Stimulated activated naive CD8-positive, alpha-beta T cell treated with anti-CD3 and anti-CD28 coated beads, Interleukin-15, amount 100 ng/mL, for 72 hours (primary cell): ENCODE data around the gene THAP4.

Experiments used
- ATAC-seq: fragments of 150-1000 bp; cut with Tn5 transposase; 2 replicates; pipeline ENCODE4 v1.10.0; 2021; ENCODE audit warnings: mild to moderate bottlenecking, moderate library complexity
- DNase-seq, 2 donors: peaks; one replicate each; pipeline ENCODE4 v3.0.0; 2021 to 2022
- H3K27ac Mint-ChIP-seq, 2 donors: one replicate each; pipeline ENCODE4 v1.8.0; 2022; ENCODE audit warnings: mild to moderate bottlenecking in 2 of 2, mixed read lengths in 2 of 2, moderate library complexity in 2 of 2
- H3K27me3 Mint-ChIP-seq: one replicate; pipeline ENCODE4 v1.8.0; 2022; ENCODE audit warnings: mixed read lengths
- H3K4me1 Mint-ChIP-seq: one replicate; pipeline ENCODE4 v1.8.0; 2022; ENCODE audit warnings: mild to moderate bottlenecking, mixed read lengths
- H3K4me3 Mint-ChIP-seq, 2 donors: one replicate each; pipeline ENCODE4 v1.8.0; 2022; ENCODE audit warnings: mild to moderate bottlenecking in 2 of 2, mixed read lengths in 2 of 2, moderate library complexity in 1 of 2
- H3K9me3 Mint-ChIP-seq, 2 donors: one replicate each; pipeline ENCODE4 v1.8.0; 2022; ENCODE audit warnings: mixed read lengths in 2 of 2

THAP4 gene

GRCh38 chr2:241652722-241653121, 15.8 kb upstream of the THAP4 start:
- Mint-ChIP-seq H3K27me3 (no peaks in the 10 kb centered on the region), H3K4me3 (no peak overlapping the region), H3K4me1 (peaks cover 13% of the 10 kb centered on the region), H3K9me3 (no peaks in the 10 kb centered on the region), H3K27ac (no peak overlapping the region)
- ATAC-seq = no peak
- no peak for DNase-seq

- Mint-ChIP-seq H3K27me3 (no peaks in the 10 kb centered on the region), H3K9me3 (no peaks in the 10 kb centered on the region), H3K4me3 (no peak overlapping the region), H3K27ac (no peak overlapping the region), H3K4me1 (peaks cover 13% of the 10 kb centered on the region)
- ATAC-seq (no peak), DNase-seq (no peak)
Measured at GRCh38 chr2:241652142-241652541, 15.2 kb upstream of the THAP4 start.

GRCh38 chr2:241649927-241650326, 13.0 kb upstream of the THAP4 start:
- Mint-ChIP-seq H3K9me3 (no peaks in the 10 kb centered on the region), H3K4me3 (no peak overlapping the region), H3K27ac (peak overlapping the region in 1 of 2 donors; percentile 72), H3K27me3 (no peaks in the 10 kb centered on the region), H3K4me1 (peaks cover 25% of the 10 kb centered on the region)
- no peak for DNase-seq
- no peak for ATAC-seq

GRCh38 chr2:241649404-241649803, 12.4 kb upstream of the THAP4 start:
- H3K27ac Mint-ChIP-seq = peak overlapping the region in 1 of 2 donors; percentile 72
- no peaks in the 10 kb centered on the region for H3K27me3 Mint-ChIP-seq
- no peaks in the 10 kb centered on the region for H3K9me3 Mint-ChIP-seq
- ATAC-seq = no peak
- DNase-seq = no peak
- H3K4me1 Mint-ChIP-seq = peaks cover 27% of the 10 kb centered on the region
- H3K4me3 Mint-ChIP-seq = no peak overlapping the region

- Mint-ChIP-seq H3K9me3 (no peaks in the 10 kb centered on the region), H3K27me3 (no peaks in the 10 kb centered on the region), H3K27ac (peak overlapping the region; percentile 19 to 33), H3K4me1 (peaks cover 33% of the 10 kb centered on the region), H3K4me3 (no peak overlapping the region)
- ATAC-seq (no peak), DNase-seq (no peak)
Measured at GRCh38 chr2:241648453-241648852, 11.5 kb upstream of the THAP4 start.

- no peak overlapping the region for H3K4me3 Mint-ChIP-seq
- peaks cover 49% of the 10 kb centered on the region for H3K4me1 Mint-ChIP-seq
- H3K27ac Mint-ChIP-seq = peak overlapping the region; percentile 39 to 83
- ATAC-seq (no peak), DNase-seq (no peak)
- H3K27me3 Mint-ChIP-seq = no peaks in the 10 kb centered on the region
- no peaks in the 10 kb centered on the region for H3K9me3 Mint-ChIP-seq
Measured at GRCh38 chr2:241645915-241646645, 9.1 kb upstream of the THAP4 start.

GRCh38 chr2:241645056-241645914, 8.3 kb upstream of the THAP4 start:
- Mint-ChIP-seq H3K4me3 (no peak overlapping the region), H3K27ac (peak overlapping the region in 1 of 2 donors; percentile 57), H3K27me3 (no peaks in the 10 kb centered on the region), H3K4me1 (peaks cover 57% of the 10 kb centered on the region), H3K9me3 (no peaks in the 10 kb centered on the region)
- no peak for DNase-seq
- ATAC-seq = no peak

- DNase-seq = no peak
- Mint-ChIP-seq H3K4me1 (peaks cover 67% of the 10 kb centered on the region), H3K27ac (no peak overlapping the region), H3K27me3 (no peaks in the 10 kb centered on the region), H3K4me3 (no peak overlapping the region), H3K9me3 (peaks cover 0 to 12% of the 10 kb centered on the region in 2 donors)
- ATAC-seq = no peak
Measured at GRCh38 chr2:241641631-241642030, 4.7 kb upstream of the THAP4 start.

- peaks cover 0 to 12% of the 10 kb centered on the region in 2 donors for H3K9me3 Mint-ChIP-seq
- peak overlapping the region in 1 of 2 donors; percentile 2 for H3K4me3 Mint-ChIP-seq
- no peaks in the 10 kb centered on the region for H3K27me3 Mint-ChIP-seq
- H3K27ac Mint-ChIP-seq = peak overlapping the region; percentile 10
- no peak for ATAC-seq
- H3K4me1 Mint-ChIP-seq = peaks cover 64% of the 10 kb centered on the region
- DNase-seq = no peak
Measured at GRCh38 chr2:241640165-241640795, 3.3 kb upstream of the THAP4 start.

GRCh38 chr2:241639385-241639784, 2.4 kb upstream of the THAP4 start:
- no peaks in the 10 kb centered on the region for H3K27me3 Mint-ChIP-seq
- no peak for DNase-seq
- peak overlapping the region in 1 of 2 donors; percentile 68 for H3K27ac Mint-ChIP-seq
- peaks cover 70% of the 10 kb centered on the region for H3K4me1 Mint-ChIP-seq
- H3K4me3 Mint-ChIP-seq = peak overlapping the region in 1 of 2 donors; percentile 98
- H3K9me3 Mint-ChIP-seq = peaks cover 0 to 12% of the 10 kb centered on the region in 2 donors
- no peak for ATAC-seq

- peaks cover 66% of the 10 kb centered on the region for H3K4me1 Mint-ChIP-seq
- no peak for DNase-seq
Measured at GRCh38 chr2:241638940-241639339, 2.0 kb upstream of the THAP4 start.

GRCh38 chr2:241637795-241638660, 1.1 kb upstream of the THAP4 start:
- H3K9me3 Mint-ChIP-seq = peaks cover 0 to 12% of the 10 kb centered on the region in 2 donors
- peaks cover 64% of the 10 kb centered on the region for H3K4me1 Mint-ChIP-seq
- DNase-seq (no peak), ATAC-seq (peak; percentile 53)
- H3K4me3 Mint-ChIP-seq = peak overlapping the region; percentile 84 to 98
- H3K27me3 Mint-ChIP-seq = no peaks in the 10 kb centered on the region
- peak overlapping the region; percentile 78 to 91 for H3K27ac Mint-ChIP-seq

More at GRCh38 chr2:241638940-241639339, 2.0 kb upstream of the THAP4 start:
- peak overlapping the region; percentile 84 to 98 for H3K4me3 Mint-ChIP-seq
- no peak for ATAC-seq
- H3K27me3 Mint-ChIP-seq = no peaks in the 10 kb centered on the region
- H3K27ac Mint-ChIP-seq = no peak overlapping the region
- H3K9me3 Mint-ChIP-seq = peaks cover 0 to 12% of the 10 kb centered on the region in 2 donors

- peaks cover 0 to 12% of the 10 kb centered on the region in 2 donors for H3K9me3 Mint-ChIP-seq
- H3K4me1 Mint-ChIP-seq = peaks cover 57% of the 10 kb centered on the region
- H3K27ac Mint-ChIP-seq = peak overlapping the region; percentile 89 to 95
Measured at GRCh38 chr2:241636182-241637017, 558 bp downstream of the THAP4 start.

GRCh38 chr2:241635756-241636155, 1.2 kb downstream of the THAP4 start:
- Mint-ChIP-seq H3K4me3 (peak overlapping the region; percentile 84 to 85), H3K27me3 (no peaks in the 10 kb centered on the region), H3K4me1 (peaks cover 50% of the 10 kb centered on the region), H3K27ac (peak overlapping the region; percentile 89 to 95), H3K9me3 (peaks cover 0 to 12% of the 10 kb centered on the region in 2 donors)
- DNase-seq = no peak
- no peak for ATAC-seq

More at GRCh38 chr2:241636182-241637017, 558 bp downstream of the THAP4 start:
- DNase-seq (peak; percentile 45 to 60), ATAC-seq (peak; percentile 62)
- Mint-ChIP-seq H3K27me3 (no peaks in the 10 kb centered on the region), H3K4me3 (peak overlapping the region; percentile 84 to 85)
